GM12801 (cell line): Measurements from ENCODE around the gene PDLIM7.

Experiments used
- CTCF ChIP-seq: IDR thresholded peaks from one replicate; pipeline ENCODE4 v1.5.1; 2011; ENCODE audit warnings: control low read depth; ENCODE audit not compliant: insufficient read length; ENCODE audit errors: extremely low read depth

PDLIM7 gene

DNA sequence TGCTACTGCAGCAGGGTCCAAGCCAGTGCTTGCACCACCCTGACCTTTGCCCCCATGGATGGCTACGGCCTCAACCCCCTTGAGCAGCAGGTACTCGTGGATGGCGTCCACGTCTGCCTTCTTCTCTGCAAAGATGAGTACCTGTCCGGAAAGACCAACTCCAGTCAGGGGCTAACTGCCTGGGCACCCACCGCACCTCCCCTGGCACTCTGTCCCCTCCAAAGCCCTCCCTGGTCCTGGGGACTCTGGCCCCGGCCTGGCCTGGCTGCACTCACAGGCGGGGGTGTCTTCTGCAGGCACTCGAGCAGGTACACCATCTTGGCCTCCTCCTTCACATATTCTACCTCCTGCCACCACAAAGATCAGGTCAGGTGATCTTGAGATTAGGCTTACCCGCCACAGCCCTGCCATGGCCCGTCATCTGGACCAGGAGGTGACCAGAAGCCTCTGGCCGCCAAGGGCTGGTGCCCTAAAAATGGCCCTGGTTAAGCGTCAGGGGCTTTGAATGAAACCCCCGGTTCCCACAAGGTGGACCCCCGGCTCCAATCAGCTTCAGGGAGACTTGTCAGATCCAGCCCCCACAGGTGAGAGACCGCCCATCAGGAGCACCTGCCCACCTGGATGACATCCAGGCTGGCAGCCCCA lies 15.5 kb upstream of the PDLIM7 start:
- TF ChIP-seq CTCF, result no peak

GRCh38 chr5:177511796-177512675 lies 14.6 kb upstream of the PDLIM7 start:
- no peak for TF ChIP-seq CTCF

GRCh38 chr5:177511181-177511580 lies 13.8 kb upstream of the PDLIM7 start:
- TF ChIP-seq CTCF, result no peak

GRCh38 chr5:177510567-177511053 lies 13.2 kb upstream of the PDLIM7 start:
- no peak for TF ChIP-seq CTCF

DNA sequence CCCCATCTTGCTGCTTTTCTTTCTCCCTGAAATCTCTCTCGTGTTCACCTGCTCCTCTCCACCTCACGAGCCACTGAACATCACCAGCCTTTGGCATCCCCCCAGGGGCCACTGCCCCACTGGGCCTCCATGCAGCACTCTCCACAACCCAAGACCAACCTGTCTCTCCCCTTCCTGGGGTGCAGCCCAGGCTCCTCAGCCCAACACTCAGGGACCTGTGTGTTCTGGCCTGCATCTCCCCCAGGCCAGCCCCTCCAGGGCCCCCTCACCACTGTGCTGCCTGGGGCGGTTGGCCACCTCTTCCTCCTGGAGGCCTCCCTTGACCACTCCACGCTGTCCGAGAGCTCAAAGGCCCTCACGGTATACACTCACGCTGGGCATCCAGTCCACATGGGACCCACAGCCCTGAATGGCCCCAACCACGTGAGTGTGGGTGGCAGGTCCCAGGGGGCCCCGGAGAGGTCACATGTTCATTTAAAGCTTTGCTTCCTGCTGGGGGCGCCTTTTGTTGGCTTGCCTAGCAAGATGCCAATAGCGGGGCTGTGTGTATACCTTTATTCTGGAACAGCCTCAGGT lies 12.7 kb upstream of the PDLIM7 start:
- no peak for TF ChIP-seq CTCF

GRCh38 chr5:177509381-177509951 lies 12.1 kb upstream of the PDLIM7 start, which contains the start of gene DOK3:
DOK3 (minus strand) TSS chr5:177509826; CDS start chr5:177509540, 286 bp downstream.
- TF ChIP-seq CTCF, result no peak

DNA sequence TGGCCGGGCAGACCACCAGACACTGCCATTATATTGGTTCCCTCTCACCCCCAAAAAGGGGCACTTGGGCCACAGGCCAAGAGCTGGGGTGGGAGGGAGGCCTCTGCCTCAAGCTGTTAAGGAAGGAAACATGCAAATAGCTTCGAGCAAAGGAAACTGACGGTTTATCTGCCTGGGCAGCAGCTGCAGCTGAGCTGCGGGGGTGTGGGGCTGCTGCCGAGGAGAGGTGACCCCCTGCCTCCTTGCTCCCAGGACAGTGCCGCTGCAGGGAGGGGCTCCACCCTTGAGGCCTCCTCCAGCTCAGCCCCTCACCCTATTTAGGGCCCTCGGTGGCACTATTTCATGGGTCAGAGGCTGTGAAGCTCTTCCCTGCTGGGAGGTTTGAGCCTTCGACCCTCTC lies 11.4 kb upstream of the PDLIM7 start:
- no peak for TF ChIP-seq CTCF
